NCI-H345 (cell line): ENCODE data around the gene LUZP1.

Experiments
- DNase-seq: peaks from one replicate; lab custom pipeline; 2025; lab: John Stamatoyannopoulos, UW

The LUZP1 gene

GRCh38 chr1:23084880-23085279 lies 83.8 kb downstream of the LUZP1 start:
- no peak for DNase-seq

GRCh38 chr1:23083714-23084480 lies 84.8 kb downstream of the LUZP1 start:
- DNase-seq: no peak

GRCh38 chr1:23081376-23081775 lies 87.3 kb downstream of the LUZP1 start:
- DNase-seq: no peak

- DNase-seq: no peak
Measured at GRCh38 chr1:23080885-23081284, 87.8 kb downstream of the LUZP1 start.

DNA sequence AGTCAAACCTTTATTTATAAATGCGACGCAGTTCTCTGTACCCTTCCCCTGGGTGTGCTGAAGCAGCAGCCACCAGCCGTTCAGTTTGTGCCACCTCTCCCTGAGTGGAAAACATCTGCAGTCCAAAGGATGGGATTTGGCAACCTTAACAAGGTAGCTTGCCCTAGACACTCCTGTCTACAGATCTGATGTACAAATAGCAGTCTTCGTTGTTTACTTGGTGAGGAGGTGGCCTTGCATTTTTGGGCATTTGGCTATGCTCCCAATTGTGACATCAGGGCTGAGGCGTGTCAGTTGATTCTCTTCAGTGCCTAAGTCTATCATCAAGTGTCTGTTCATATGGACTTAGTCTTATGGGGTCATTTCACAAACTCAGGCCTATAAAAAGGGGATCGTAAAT lies 89.6 kb downstream of the LUZP1 start:
- no peak for DNase-seq

DNA sequence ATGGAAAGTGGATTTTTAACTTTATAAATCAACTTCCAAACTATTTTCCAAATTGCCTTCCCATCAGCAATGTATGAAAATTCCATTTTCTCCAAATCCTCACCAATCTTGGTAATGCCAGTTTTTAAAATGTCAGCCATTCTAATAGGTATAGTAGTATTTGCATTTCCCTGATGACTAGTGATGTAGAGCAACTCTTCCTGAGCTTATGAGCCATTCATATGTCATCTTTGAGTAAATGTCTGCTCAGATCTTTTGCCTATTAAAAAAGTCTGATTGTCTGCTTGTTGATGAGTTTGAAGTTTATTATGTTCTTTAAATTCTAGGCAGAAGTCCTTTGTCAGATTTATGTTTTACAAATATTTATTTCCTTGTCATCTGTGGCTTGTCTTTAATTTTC lies 94.6 kb downstream of the LUZP1 start:
- no peak for DNase-seq

DNA sequence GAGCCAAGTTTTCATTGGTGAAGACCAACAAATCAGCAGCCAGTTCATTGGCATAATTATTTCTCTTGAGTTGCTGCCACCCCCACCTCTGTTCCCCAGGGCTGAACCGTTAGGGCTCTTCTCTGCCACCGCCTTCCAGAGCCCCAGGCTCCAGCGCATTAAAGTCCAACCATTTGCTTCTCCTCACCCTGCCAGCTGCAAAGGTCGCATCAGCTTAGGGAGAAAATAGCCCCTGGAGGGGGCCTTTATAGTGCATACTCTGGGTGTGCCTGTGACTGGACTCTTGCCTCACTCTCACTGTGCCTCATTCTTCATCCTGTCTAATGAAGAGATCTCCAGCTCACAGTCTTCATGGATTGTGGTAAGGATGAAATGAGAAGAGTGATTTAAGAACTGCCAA lies 99.0 kb downstream of the LUZP1 start:
- DNase-seq: no peak

DNA sequence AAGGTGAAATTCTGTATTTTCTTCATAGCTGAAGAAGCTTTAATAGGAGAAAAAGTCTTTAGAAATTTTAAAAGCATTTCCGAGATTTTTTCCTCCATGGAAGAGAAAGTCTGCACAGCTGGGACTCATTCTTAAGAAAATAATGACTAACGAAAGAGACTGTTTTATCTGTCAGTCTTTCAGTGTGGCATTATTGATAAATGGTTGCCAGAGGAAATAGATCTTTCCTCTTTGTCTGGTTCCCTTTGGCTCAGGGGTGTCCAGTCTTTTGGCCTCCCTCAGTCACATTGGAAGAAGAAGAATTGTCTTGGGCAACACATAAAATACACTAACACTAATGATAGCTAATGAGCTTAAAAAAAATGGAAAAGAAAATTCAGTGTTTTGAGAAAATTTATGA lies 99.5 kb downstream of the LUZP1 start:
- no peak for DNase-seq

DNA sequence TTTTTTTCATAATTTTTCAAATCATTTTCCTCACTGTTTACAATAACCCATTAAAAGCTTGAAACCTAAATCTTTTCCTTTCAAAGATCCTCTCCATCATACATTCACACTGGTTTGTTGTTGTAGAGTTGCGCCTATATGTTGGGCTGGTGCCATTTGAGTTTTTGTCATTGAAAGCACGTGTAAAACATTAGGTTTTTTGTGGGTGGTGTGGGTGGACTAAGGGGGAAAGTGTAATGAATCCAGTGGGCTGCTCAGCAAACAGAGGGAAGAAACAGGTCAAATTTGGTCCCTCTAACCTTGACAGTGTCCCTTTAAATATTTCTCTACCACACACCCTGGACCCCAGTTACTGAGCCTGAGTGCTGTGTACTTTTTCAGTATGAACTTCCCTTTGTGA lies 102.6 kb downstream of the LUZP1 start:
- no peak for DNase-seq

GRCh38 chr1:23065385-23065784 lies 103.3 kb downstream of the LUZP1 start:
- DNase-seq: no peak

DNA sequence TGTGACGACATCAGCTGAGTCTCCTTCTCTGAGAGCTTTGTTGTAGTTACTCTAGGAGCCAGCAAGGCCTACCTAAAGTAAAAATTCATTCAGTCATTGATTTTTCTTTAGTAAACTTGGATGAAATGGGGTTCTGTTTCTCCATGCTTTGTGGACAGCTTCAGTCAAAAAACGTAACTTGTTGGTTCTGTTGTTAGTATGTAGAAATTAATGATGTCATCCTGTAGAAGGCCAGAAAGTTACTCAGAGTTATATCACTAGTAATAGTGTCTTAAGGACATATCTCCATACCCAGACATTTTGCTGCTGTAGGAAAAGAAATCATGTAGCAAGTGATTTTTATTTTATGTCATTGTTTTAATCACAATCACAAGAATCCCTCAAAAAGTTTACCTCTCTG lies 106.4 kb downstream of the LUZP1 start:
- DNase-seq: no peak

GRCh38 chr1:23057301-23057700 lies 111.4 kb downstream of the LUZP1 start:
- DNase-seq: no peak

GRCh38 chr1:23051290-23051909 lies 117.3 kb downstream of the LUZP1 start:
- DNase-seq: no peak

DNA sequence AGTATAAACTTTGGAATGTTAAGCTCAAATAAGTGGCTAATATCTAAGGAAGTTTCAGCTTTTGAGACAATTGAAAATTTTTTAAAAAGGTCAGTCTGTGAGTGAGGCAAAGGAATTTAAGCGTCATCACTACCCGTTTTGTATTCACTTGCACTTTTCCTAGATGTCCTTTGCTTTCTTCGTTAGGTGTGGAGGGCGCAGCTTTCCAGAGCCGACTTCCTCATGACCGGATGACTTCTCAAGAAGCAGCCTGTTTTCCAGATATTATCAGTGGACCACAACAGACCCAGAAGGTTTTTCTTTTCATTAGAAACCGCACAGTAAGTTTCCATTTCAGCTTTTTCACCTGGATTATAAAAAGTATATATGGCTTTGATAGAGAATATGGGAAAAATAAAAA lies 118.5 kb downstream of the LUZP1 start:
- no peak for DNase-seq

DNA sequence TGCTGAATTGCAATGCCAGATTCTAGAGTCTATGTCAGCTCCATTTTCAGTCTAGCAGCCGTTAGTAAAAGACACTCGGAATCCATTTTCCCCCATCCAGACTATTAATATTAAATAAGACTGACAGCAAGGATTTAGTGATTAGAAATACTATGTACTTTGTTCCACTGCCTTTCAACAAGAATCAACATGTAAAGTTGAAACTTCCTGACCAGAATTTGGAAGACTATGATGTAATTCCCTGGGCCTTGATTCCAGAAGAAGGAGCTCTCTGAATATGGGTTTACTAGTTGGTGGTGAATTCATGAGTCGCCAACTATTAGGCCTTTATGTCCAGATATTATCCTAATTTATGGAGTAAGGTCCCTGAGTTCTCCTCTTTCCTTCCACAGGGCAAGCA lies 124.6 kb downstream of the LUZP1 start:
- no peak for DNase-seq

- DNase-seq: no peak
Measured at GRCh38 chr1:23040509-23040908, 128.1 kb downstream of the LUZP1 start.

DNA sequence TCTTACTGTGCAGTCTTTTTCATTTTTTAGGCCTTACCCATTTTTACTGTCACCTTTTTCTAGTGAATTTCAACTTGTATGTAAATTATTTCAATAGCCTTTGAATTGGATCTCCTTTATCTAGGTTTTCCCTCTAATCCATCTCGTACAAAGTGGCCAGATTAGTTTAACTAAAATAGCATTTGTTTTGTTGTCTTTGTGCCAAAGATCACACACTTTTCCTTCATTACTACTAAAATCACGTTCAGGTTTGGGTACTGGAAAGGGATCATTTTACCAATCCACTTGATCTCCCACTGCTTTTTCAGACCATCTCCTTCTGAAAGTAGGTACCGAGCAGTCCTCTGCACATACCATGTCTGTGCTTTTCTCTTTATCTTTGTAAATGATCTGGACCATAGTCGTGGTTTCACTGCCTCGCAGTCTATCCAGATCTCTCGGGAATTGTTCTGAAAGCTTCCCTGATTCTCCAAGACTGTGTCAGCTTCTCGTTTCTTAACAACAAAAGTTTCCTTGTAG lies 129.3 kb downstream of the LUZP1 start:
- no peak for DNase-seq

DNA sequence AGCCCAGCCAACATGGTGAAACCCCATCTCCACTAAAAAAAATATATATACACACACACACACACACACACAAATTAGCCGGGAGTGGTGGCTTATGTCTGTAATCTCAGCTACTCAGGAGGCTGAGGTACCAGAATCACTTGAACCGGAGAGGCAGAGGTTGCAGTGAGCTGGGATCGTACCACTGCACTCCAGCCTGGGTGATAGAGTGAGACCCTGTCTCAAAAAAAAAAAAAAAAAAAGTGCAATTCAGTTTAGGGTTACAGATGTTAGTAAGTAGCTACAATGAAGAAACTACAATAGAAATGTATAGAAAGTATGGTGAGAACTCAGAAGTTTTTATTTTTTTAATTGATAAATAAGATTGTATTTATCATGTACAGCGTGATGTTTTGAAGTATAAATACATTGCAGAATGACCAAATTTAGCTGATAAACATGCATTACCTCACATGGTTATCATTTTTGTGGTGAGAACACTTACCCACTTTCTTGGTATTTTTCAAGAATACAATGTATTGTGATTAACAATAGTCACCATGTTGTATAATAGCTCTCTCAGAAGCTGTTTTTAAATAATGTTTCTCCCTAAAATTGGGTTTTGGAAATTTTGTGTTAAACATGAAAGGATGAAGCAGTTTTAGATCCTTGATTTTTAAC lies 131.4 kb downstream of the LUZP1 start:
- no peak for DNase-seq

GRCh38 chr1:23035823-23036452 lies 132.7 kb downstream of the LUZP1 start:
- no peak for DNase-seq
